Uterus (tissue), 4 donors: Measurements from ENCODE around the gene GPR132. TPM values are rescaled to one million over a fixed set of nuclear protein-coding genes. Genes with fewer than 3 reads are reported as not detected.
"Not testable (repeated sequence)": the region's sequence is repeated elsewhere in the genome, so short reads cannot be mapped to it uniquely, and the experiment has no call there.

Experiments
- DNase-seq, 2 donors: peaks; one replicate each; pipeline ENCODE4 v3.0.0-alpha.2; 2019 to 2020
- H3K27ac ChIP-seq, 2 donors: fragments of 200-600 bp; sonication (generic); 1 replicate in 1 of 2; 2 replicates in 1 of 2; pipeline ENCODE4 v1.5.1; 2016 to 2018
- H3K27me3 ChIP-seq, 2 donors: fragments of 200-600 bp; sonication (generic); one replicate each; pipeline ENCODE4 v1.5.1; 2018 to 2019; ENCODE audit warnings: control low read depth in 1 of 2
- H3K36me3 ChIP-seq, 2 donors: fragments of 200-600 bp; sonication (generic); one replicate each; pipeline ENCODE4 v1.5.1; 2019; ENCODE audit warnings: control low read depth in 1 of 2
- H3K4me1 ChIP-seq, 2 donors: fragments of 200-600 bp; sonication (generic); one replicate each; pipeline ENCODE4 v1.5.1; 2018 to 2019; ENCODE audit warnings: control low read depth in 1 of 2
- H3K4me3 ChIP-seq, 2 donors: fragments of 200-600 bp; sonication (generic); 1 replicate in 1 of 2; 2 replicates in 1 of 2; pipeline ENCODE4 v1.5.1; 2018 to 2019; ENCODE audit warnings: mild to moderate bottlenecking in 1 of 2
- H3K9me3 ChIP-seq, 2 donors: fragments of 200-600 bp; sonication (generic); one replicate each; pipeline ENCODE4 v1.5.1; 2019; ENCODE audit warnings: control low read depth in 1 of 2
- POLR2A ChIP-seq, 2 donors: fragments of 450-650 bp; IDR thresholded peaks; one replicate each; pipeline ENCODE4 v1.6.1; 2016; ENCODE audit warnings: antibody characterized with exemption in 2 of 2, mild to moderate bottlenecking in 1 of 2, moderate library complexity in 1 of 2
- intact Hi-C: fragments of 100-400 bp; cut with DNase I; formaldehyde crosslinking; loops from one replicate; pipeline ENCODE4 v1.15.1; 2023; ENCODE audit warnings: low total_unique reads
- total RNA-seq, 4 donors: library from RNA; depleted of rRNA in 3 of 4; stranded (reverse); fragments of >200 nt in 3 of 4; gene quantifications; one replicate each; pipeline versions ENCODE4 v1.1.0 to v1.2.4, GENCODE V29; 2014 to 2023
- TF ChIP-seq, protein P1 (sequence below), 4 experiments: fragments of 200-600 bp in 2 of 4; fragments of 450-650 bp in 2 of 4; sonication (generic) in 2 of 4; IDR thresholded peaks; one replicate each; pipeline ENCODE4 v1.5.1; 2016 to 2019; ENCODE audit warnings: antibody characterized with exemption in 4 of 4, mild to moderate bottlenecking in 2 of 4, moderate library complexity in 1 of 4
- donor health status: DM: yes; HTN: yes; CAD: no.

The GPR132 gene
- total RNA-seq, 4 donors from 2014 or later: 1.7 to 3.7 TPM; not detected in 2

GRCh38 chr14:105028251-105028927, 36.8 kb downstream of the GPR132 start:
- Histone ChIP-seq H3K4me1 (no peaks in the 10 kb centered on the region), H3K9me3 (no peaks in the 10 kb centered on the region), H3K4me3 (no peak overlapping the region), H3K27ac (no peak overlapping the region), H3K27me3 (no peaks in the 10 kb centered on the region), H3K36me3 (no peaks in the 10 kb centered on the region)
- TF ChIP-seq POLR2A (IDR thresholded peaks at IDR 0.05): no peak
- TF ChIP-seq, protein P1, sequence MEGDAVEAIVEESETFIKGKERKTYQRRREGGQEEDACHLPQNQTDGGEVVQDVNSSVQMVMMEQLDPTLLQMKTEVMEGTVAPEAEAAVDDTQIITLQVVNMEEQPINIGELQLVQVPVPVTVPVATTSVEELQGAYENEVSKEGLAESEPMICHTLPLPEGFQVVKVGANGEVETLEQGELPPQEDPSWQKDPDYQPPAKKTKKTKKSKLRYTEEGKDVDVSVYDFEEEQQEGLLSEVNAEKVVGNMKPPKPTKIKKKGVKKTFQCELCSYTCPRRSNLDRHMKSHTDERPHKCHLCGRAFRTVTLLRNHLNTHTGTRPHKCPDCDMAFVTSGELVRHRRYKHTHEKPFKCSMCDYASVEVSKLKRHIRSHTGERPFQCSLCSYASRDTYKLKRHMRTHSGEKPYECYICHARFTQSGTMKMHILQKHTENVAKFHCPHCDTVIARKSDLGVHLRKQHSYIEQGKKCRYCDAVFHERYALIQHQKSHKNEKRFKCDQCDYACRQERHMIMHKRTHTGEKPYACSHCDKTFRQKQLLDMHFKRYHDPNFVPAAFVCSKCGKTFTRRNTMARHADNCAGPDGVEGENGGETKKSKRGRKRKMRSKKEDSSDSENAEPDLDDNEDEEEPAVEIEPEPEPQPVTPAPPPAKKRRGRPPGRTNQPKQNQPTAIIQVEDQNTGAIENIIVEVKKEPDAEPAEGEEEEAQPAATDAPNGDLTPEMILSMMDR (IDR thresholded peaks at IDR 0.05): no peak
- intact Hi-C loops: no loop called here
- no peak for DNase-seq

DNA sequence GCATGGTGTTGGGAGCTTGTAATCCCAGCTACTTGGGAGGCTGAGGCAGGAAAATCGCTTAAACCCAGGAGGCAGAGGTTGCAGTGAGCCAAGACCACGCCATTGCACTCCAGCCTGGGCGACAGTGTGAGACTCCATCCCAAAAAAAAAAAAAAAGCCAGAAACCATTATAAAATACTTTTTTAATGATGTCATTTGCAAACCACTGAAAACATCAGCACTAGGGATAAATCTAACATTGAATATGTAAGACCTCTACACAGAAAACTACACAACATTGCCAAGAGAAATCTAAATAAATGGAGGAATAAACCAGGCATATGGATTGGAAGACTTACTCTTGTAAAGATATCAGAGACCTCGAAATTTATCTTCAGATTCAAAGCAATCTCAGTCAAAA, 37.5 kb downstream of the GPR132 start:
- H3K9me3 ChIP-seq, H3K27me3 ChIP-seq, H3K4me3 ChIP-seq, H3K27ac ChIP-seq, H3K4me1 ChIP-seq, DNase-seq, H3K36me3 ChIP-seq, intact Hi-C loops: not testable (repeated sequence)

GRCh38 chr14:105026802-105027563, 38.2 kb downstream of the GPR132 start:
- DNase-seq: no peak
- H3K27me3 ChIP-seq: no peaks in the 10 kb centered on the region
- no peaks in the 10 kb centered on the region for H3K4me1 ChIP-seq
- no peaks in the 10 kb centered on the region for H3K9me3 ChIP-seq
- no peak for TF ChIP-seq POLR2A (IDR thresholded peaks at IDR 0.05)
- TF ChIP-seq, protein P1 (IDR thresholded peaks at IDR 0.05): no peak
- intact Hi-C loops: no loop called here
- H3K36me3 ChIP-seq: no peaks in the 10 kb centered on the region
- H3K4me3 ChIP-seq: no peak overlapping the region
- no peak overlapping the region for H3K27ac ChIP-seq

- Histone ChIP-seq H3K27me3 (no peaks in the 10 kb centered on the region), H3K36me3 (no peaks in the 10 kb centered on the region), H3K4me1 (no peaks in the 10 kb centered on the region), H3K27ac (no peak overlapping the region), H3K4me3 (no peak overlapping the region), H3K9me3 (no peaks in the 10 kb centered on the region)
- no peak for DNase-seq
- TF ChIP-seq, protein P1 (IDR thresholded peaks at IDR 0.05): no peak
- intact Hi-C loops: no loop called here
These were observed 39.0 kb downstream of the GPR132 start for GRCh38 chr14:105026033-105026785.

GRCh38 chr14:105025429-105025828, 39.8 kb downstream of the GPR132 start:
- TF ChIP-seq POLR2A (IDR thresholded peaks at IDR 0.05): no peak
- TF ChIP-seq, protein P1 (IDR thresholded peaks at IDR 0.05): no peak
- no peaks in the 10 kb centered on the region for H3K27me3 ChIP-seq
- no peak for DNase-seq
- intact Hi-C loops: no loop called here
- no peaks in the 10 kb centered on the region for H3K4me1 ChIP-seq
- no peak overlapping the region for H3K27ac ChIP-seq
- no peaks in the 10 kb centered on the region for H3K9me3 ChIP-seq
- H3K36me3 ChIP-seq: no peaks in the 10 kb centered on the region
- no peak overlapping the region for H3K4me3 ChIP-seq
